Mammary epithelial cell (primary cell): ENCODE measurements around the gene ADCY5.

Source experiments
- EZH2 ChIP-seq: IDR thresholded peaks from 2 replicates; pipeline ENCODE4 v1.6.1; 2012; ENCODE audit warnings: low read length, inconsistent platforms, borderline replicate concordance
- TF ChIP-seq, protein P1 (sequence below), 2 donors: IDR thresholded peaks in 1 of 2; conservative IDR thresholded peaks in 1 of 2; 2 replicates each; pipeline ENCODE4 v1.5.1; 2011 to 2012; ENCODE audit warnings: inconsistent platforms in 2 of 2, low read length in 2 of 2, mild to moderate bottlenecking in 2 of 2, control low read depth in 1 of 2, low read depth in 1 of 2; ENCODE audit not compliant: insufficient read depth in 1 of 2; ENCODE audit errors: extremely low read depth in 1 of 2

DNA sequence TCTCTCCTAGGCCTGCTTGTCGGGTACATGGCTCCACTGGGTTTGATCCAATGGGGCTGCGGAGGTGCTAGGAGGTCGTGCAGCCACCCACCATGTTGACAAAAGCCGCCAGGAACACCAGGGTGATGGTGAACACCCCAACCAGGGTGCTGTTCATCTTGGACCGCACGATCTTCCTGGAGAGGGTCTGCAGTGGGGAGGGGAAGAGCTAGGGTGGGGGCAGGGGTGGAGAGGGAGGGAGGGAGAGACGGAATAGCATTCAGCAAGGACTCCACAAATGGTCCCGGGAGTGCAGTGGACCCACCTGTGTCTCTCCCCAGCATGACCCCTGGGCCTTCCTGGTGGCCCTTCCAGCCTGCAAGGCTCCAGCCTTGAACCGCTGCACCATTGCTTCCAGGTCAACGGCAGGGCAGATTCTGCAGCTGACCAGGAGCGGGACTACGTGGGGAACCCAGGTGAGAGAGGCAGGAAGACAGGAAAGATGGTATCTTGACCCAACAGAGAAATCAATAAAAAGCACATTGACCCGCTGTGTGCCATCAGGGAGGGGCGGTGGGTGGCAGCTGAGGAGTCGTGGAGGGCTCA lies 144.8 kb downstream of the ADCY5 start:
- TF ChIP-seq, protein P1, sequence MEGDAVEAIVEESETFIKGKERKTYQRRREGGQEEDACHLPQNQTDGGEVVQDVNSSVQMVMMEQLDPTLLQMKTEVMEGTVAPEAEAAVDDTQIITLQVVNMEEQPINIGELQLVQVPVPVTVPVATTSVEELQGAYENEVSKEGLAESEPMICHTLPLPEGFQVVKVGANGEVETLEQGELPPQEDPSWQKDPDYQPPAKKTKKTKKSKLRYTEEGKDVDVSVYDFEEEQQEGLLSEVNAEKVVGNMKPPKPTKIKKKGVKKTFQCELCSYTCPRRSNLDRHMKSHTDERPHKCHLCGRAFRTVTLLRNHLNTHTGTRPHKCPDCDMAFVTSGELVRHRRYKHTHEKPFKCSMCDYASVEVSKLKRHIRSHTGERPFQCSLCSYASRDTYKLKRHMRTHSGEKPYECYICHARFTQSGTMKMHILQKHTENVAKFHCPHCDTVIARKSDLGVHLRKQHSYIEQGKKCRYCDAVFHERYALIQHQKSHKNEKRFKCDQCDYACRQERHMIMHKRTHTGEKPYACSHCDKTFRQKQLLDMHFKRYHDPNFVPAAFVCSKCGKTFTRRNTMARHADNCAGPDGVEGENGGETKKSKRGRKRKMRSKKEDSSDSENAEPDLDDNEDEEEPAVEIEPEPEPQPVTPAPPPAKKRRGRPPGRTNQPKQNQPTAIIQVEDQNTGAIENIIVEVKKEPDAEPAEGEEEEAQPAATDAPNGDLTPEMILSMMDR (conservative IDR thresholded peaks at IDR 0.05 in 1 of 2, IDR thresholded peaks at IDR 0.05 in 1 of 2; ENCODE audit: extremely low read depth in 1 of 2, insufficient read depth in 1 of 2, low read depth in 1 of 2, low read length in 2 of 2), result no peak
- TF ChIP-seq EZH2, result no peak
